Epithelial cell of proximal tubule (primary cell): ENCODE data around the gene CAPN13. TPM values are rescaled to one million over a fixed set of nuclear protein-coding genes. Genes with fewer than 3 reads are reported as not detected.

Source experiments
- DNase-seq: peaks from one replicate; pipeline ENCODE4 v3.0.0-alpha.2; 2011; ENCODE audit warnings: low read depth
- H3K4me3 ChIP-seq: 2 replicates; pipeline ENCODE4 v1.5.1; 2011; ENCODE audit warnings: low read depth, mild to moderate bottlenecking, low read length
- total RNA-seq: library from RNA; depleted of rRNA; stranded (reverse); fragments of >200 nt; gene quantifications from 2 replicates; pipeline ENCODE4 v1.2.3, GENCODE V29; 2015
- TF ChIP-seq, protein P1 (sequence below): conservative IDR thresholded peaks from 2 replicates; pipeline ENCODE4 v1.5.1; 2012; ENCODE audit warnings: low read depth, mild to moderate bottlenecking, low read length

CAPN13 gene
- total RNA-seq, 1 donor from 2014 or later = 0.63 TPM

DNA sequence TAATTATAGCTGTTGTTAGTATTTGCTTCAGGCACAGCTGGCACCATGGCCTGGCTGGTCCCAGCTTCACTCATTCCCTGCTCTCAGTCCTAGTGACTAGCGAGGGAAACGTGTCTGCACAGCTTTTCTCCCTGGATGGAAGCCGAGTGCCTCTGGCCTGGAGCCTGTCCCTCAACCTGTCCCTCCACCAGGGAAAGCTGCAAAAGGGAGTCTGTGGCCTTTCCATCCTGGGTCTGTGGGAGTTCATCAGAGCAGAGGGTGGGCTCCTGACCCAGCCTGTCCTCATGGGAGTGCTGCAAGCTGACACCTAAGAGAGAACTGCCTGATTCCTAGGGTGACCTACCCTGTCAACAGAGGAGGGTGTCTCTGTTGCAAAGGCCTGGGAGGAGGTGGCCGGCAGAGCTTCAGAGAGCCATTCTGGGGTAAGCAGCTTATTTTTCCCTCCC lies 118.3 kb downstream of the CAPN13 start:
- TF ChIP-seq, protein P1, sequence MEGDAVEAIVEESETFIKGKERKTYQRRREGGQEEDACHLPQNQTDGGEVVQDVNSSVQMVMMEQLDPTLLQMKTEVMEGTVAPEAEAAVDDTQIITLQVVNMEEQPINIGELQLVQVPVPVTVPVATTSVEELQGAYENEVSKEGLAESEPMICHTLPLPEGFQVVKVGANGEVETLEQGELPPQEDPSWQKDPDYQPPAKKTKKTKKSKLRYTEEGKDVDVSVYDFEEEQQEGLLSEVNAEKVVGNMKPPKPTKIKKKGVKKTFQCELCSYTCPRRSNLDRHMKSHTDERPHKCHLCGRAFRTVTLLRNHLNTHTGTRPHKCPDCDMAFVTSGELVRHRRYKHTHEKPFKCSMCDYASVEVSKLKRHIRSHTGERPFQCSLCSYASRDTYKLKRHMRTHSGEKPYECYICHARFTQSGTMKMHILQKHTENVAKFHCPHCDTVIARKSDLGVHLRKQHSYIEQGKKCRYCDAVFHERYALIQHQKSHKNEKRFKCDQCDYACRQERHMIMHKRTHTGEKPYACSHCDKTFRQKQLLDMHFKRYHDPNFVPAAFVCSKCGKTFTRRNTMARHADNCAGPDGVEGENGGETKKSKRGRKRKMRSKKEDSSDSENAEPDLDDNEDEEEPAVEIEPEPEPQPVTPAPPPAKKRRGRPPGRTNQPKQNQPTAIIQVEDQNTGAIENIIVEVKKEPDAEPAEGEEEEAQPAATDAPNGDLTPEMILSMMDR = no peak
- no peak overlapping the region for H3K4me3 ChIP-seq
- DNase-seq = no peak

DNA sequence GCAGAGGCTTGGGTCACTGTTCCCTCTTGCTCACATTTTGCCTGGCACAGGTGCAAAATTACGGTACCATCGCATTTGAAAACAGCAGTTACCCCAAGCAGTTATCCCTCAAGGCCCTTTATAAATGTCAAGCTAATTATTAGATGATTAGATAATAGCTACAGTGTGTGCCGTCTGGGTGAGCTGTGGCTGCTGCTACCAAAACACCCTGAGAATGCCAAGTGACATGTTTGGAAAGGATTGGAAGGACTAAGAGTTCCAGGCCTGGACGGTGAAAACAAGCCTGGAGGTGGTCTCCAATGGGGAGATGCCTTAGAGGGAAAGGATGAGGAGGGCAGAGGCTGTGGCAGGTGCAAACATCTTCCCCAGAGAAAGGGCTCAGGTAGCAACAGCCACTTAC lies 120.6 kb downstream of the CAPN13 start:
- no peak overlapping the region for H3K4me3 ChIP-seq
- no peak for DNase-seq
- TF ChIP-seq, protein P1 = no peak

DNA sequence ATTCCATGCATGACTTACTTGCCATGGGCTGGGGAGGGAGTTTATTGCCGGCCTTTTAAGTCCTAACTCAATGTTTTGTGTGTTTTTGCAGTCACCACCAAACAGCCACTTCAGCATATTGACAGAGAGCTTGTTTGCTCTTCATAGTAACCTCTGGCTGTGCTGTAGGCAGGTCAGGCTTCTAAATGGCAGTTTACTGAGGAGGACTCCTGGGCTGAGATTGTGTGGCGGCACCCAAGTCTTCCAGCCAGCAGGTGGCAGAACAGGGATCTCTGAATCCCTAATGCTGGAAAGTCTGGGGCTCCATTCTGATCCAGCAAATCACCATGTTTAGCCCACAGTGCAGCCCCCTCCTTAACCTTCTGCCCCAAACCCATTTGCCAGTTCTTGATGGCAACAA lies 121.2 kb downstream of the CAPN13 start:
- TF ChIP-seq, protein P1 = peak; percentile 49
- DNase-seq = no peak
- H3K4me3 ChIP-seq = no peak overlapping the region

DNA sequence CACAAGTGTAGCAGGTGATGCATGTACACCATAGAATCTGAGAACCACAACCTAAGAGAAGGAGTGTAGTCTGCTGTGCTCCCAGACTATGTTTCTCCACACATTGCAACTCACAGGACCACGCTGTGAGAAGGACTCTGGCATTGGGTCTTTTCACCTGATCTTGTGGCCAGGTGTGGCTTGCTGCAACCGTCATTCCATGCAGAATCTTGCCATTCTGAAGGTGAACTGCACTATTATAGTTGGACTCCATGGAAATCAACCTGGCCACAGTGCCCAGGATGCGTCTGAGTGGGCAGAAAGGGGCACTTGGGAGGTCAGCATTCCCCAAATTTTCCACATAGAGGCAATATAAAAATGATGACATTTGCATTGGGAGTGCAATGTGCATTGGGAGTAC lies 122.2 kb downstream of the CAPN13 start:
- TF ChIP-seq, protein P1 = no peak
- no peak overlapping the region for H3K4me3 ChIP-seq
- DNase-seq = no peak

DNA sequence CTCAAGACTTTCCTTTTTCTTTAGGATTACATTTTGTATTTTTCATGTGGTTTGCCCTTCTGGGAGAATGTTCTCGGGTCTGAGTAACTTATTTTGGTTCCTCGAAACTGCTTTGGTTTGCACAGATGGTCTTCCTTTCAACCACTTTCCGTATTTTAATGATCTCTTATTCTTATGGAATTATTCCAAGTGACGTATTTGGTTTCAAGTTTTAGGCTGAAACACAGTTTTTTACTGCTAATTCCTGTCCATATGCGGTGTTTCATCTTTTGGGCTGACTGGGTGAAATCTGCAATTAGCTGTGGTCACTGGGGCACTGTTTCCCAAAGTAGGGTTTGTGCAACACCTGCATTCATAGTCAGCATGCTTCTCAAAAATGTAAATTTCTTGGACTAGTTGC lies 122.7 kb downstream of the CAPN13 start:
- TF ChIP-seq, protein P1 = no peak
- no peak overlapping the region for H3K4me3 ChIP-seq
- DNase-seq = no peak

DNA sequence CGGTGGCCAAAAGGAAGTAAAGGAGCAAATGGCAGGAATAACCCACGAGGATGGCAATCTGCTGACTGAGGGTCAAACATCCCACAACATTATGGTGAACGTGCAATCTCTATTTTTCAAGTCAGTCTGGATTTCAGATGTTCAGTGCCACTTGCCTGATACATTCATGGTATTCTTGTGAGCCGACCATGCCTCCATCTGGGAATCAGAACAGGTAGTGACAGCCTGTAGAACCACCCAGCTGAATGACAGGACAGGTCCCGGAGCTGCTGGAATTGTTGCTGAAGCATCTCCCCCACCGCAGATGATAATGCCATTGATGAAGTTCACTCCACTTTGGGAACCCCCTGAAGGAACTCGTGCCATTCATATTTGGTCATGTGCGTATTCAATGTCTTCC lies 123.2 kb downstream of the CAPN13 start:
- TF ChIP-seq, protein P1 = no peak
- no peak overlapping the region for H3K4me3 ChIP-seq
- no peak for DNase-seq

DNA sequence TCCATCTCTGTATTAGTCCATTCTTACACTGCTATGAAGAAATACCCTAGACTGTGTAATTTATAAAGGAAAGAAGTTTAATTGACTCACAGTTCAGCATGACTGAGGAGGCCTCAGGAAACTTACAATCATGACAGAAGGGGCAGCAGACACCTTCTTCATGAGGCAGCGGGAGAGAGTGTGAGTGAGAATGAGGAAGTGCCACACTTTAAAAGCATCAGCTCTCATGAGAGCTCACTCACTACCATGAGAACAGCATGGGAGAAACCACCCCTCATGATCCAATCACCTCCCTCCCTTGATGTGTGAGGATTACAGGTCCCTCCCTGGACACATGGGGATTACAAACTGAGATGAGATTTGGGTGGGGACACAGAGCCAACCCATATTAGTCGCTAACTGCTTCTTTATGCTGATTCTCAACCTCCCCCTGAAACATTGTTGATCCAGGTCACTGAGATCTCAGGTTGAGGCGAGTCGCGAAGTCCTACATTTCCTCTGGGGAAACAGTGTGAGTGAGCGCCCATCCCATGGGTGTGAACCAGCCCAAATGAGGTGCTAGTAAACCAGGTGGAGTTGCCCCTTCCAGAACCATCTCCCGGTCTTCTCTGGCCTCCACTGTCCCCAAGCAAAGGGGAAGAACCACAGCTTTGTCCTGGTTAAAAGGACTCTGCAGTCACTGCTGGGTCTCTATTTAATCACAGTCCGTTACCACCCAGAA lies 123.8 kb downstream of the CAPN13 start:
- TF ChIP-seq, protein P1 = no peak
- no peak overlapping the region for H3K4me3 ChIP-seq
- no peak for DNase-seq
